ENCODE data around the gene UBASH3A. TPM values are rescaled to one million over a fixed set of nuclear protein-coding genes. Genes with fewer than 3 reads are reported as not detected.

UBASH3A gene
- polyA plus RNA-seq, 1 donor from 2014 or later: 1.6 TPM

Other genes with a start within 250 kb of the UBASH3A start
- gene ABCG1, start 184.8 kb upstream of the UBASH3A start, polyA plus RNA-seq: 11.6 TPM
- not detected for gene TFF3, start 88.5 kb upstream of the UBASH3A start, polyA plus RNA-seq
- gene TFF2, start 52.9 kb upstream of the UBASH3A start, polyA plus RNA-seq: not detected
- gene TFF1, start 37.4 kb upstream of the UBASH3A start, polyA plus RNA-seq: not detected
- gene TMPRSS3, start 7.8 kb upstream of the UBASH3A start, polyA plus RNA-seq: not detected
- not detected for gene RSPH1, start 92.3 kb downstream of the UBASH3A start, polyA plus RNA-seq
- 14.8 TPM for gene SLC37A1, start 110.0 kb downstream of the UBASH3A start, polyA plus RNA-seq
- not detected for gene PDE9A, start 249.7 kb downstream of the UBASH3A start, polyA plus RNA-seq

Measured in IgD-negative memory B cell (primary cell).